Suprapubic skin (tissue), 3 donors: ENCODE data around the gene MAML2.

Experiments
- CTCF ChIP-seq, 2 donors: fragments of 200-600 bp in 1 of 2; fragments of 450-650 bp in 1 of 2; sonication (generic) in 1 of 2; IDR thresholded peaks; one replicate each; pipeline ENCODE4 v1.5.1; 2016 to 2019; ENCODE audit warnings: antibody characterized with exemption in 2 of 2, mild to moderate bottlenecking in 1 of 2, moderate library complexity in 1 of 2
- POLR2A ChIP-seq, 2 donors: fragments of 450-650 bp; IDR thresholded peaks; one replicate each; pipeline ENCODE4 v1.6.1; 2017; ENCODE audit warnings: antibody characterized with exemption in 2 of 2, mild to moderate bottlenecking in 2 of 2, moderate library complexity in 2 of 2

GRCh38 chr11:96130061-96130620 lies 212.9 kb downstream of the MAML2 start:
- TF ChIP-seq CTCF (IDR thresholded peaks at IDR 0.05): no peak
- TF ChIP-seq POLR2A (IDR thresholded peaks at IDR 0.05): no peak
